K562 (cell line): ENCODE measurements around the gene RSPH1. TPM values are rescaled to one million over a fixed set of nuclear protein-coding genes. Genes with fewer than 3 reads are reported as not detected.

Source experiments
- ATAC-seq: fragments of 200-7000 bp; cut with Tn5 transposase; 3 replicates; pipeline ENCODE4 v1.9.1; 2020; ENCODE audit warnings: moderate library complexity
- BruUV-seq: library from RNA; stranded (reverse); fragments of 400-500 nt; replicated peaks from 2 replicates; lab custom pipeline; 2021; lab: Mats Ljungman, UMichigan
- CTCF ChIA-PET: fragments of 300-600 bp; formaldehyde crosslinking; extraction: SDS; loops from one replicate; lab custom pipeline; 2021; ENCODE audit warnings: low intra/inter-chr PET ratio; lab: Yijun Ruan, JAX
- POLR2A ChIA-PET: fragments of 300-600, 350-650 bp; sonication (Branson Sonifier 250); formaldehyde crosslinking; extraction: SDS; loops from one replicate; lab custom pipeline; 2021; ENCODE audit warnings: antibody characterized with exemption, inconsistent platforms; lab: Yijun Ruan, JAX
- DNase-seq, 4 experiments: peaks; one replicate each; pipeline versions ENCODE4 v3.0.0 to v3.0.0-alpha.2; 2011 to 2018; ENCODE audit warnings: low spot score in 3 of 4, mixed read lengths in 3 of 4; ENCODE audit errors: extremely low read depth in 1 of 4
- FAIRE-seq: peaks from 2 replicates; lab custom pipeline; 2011; peaks lifted over from hg19 to GRCh38; lab: Jason Lieb, UNC
- H2AFZ ChIP-seq: 2 replicates; pipeline ENCODE4 v1.6.0; 2011; ENCODE audit warnings: low read depth, low read length, control low read depth, inconsistent platforms
- H3K27ac ChIP-seq: fragments of 200-600 bp; 3 replicates; pipeline ENCODE4 v1.8.0; 2011; ENCODE audit warnings: low read depth, mild to moderate bottlenecking, control low read depth, inconsistent platforms, low read length, moderate library complexity, mixed read lengths; ENCODE audit errors: extremely low read depth
- H3K27me3 ChIP-seq, 2 experiments: fragments of 300-600 bp in 1 of 2; 2 replicates in 1 of 2; 3 replicates in 1 of 2; pipeline versions ENCODE4 v1.6.0 to v1.8.0; 2011; ENCODE audit warnings: inconsistent platforms in 2 of 2, low read length in 2 of 2, mild to moderate bottlenecking in 1 of 2, mixed read lengths in 1 of 2, moderate library complexity in 1 of 2; ENCODE audit not compliant: control insufficient read depth in 2 of 2, insufficient read depth in 2 of 2
- H3K36me3 ChIP-seq: fragments of 300-600 bp; 3 replicates; pipeline ENCODE4 v1.8.0; 2011; ENCODE audit warnings: mild to moderate bottlenecking, low read length, inconsistent platforms; ENCODE audit not compliant: control insufficient read depth, insufficient read depth
- H3K4me1 ChIP-seq, 2 experiments: fragments of 200-600 bp in 1 of 2; replicated peaks in 1 of 2; 2 replicates in 1 of 2; 3 replicates in 1 of 2; pipeline versions ENCODE4 v1.5.1 to v1.8.0; 2011; ENCODE audit warnings: inconsistent platforms in 2 of 2, low read length in 2 of 2, mild to moderate bottlenecking in 1 of 2, mixed read lengths in 1 of 2, moderate library complexity in 1 of 2; ENCODE audit not compliant: control insufficient read depth in 2 of 2, insufficient read depth in 2 of 2
- H3K4me2 ChIP-seq: 2 replicates; pipeline ENCODE4 v1.6.1; 2011; ENCODE audit warnings: low read length, control low read depth, inconsistent platforms, mixed read lengths; ENCODE audit not compliant: insufficient read depth
- H3K4me3 ChIP-seq: fragments of 200-600 bp; sonication (generic), shearing (Covaris generic); 2 replicates; pipeline ENCODE4 v1.5.1; 2016; ENCODE audit warnings: control low read depth, inconsistent platforms
- H3K79me2 ChIP-seq: fragments of 200-600 bp; 3 replicates; pipeline ENCODE4 v1.8.0; 2011; ENCODE audit warnings: low read length, inconsistent platforms; ENCODE audit not compliant: control insufficient read depth, insufficient read depth
- H3K9ac ChIP-seq, 2 experiments: 2 replicates each; pipeline versions ENCODE4 v1.6.0 to v1.6.1; 2011; ENCODE audit warnings: low read depth in 2 of 2, low read length in 2 of 2, control low read depth in 1 of 2, inconsistent platforms in 1 of 2, mild to moderate bottlenecking in 1 of 2, mixed read lengths in 1 of 2; ENCODE audit not compliant: insufficient read depth in 1 of 2
- H3K9me1 ChIP-seq: one replicate; pipeline ENCODE4 v1.6.0; 2011; ENCODE audit warnings: inconsistent platforms, mild to moderate bottlenecking, low read length, moderate library complexity; ENCODE audit not compliant: control insufficient read depth, insufficient read depth
- H3K9me3 ChIP-seq: replicated peaks from 2 replicates; pipeline ENCODE4 v1.5.1; 2011; ENCODE audit warnings: low read depth, low read length, inconsistent platforms; ENCODE audit not compliant: control insufficient read depth, insufficient read depth
- H4K20me1 ChIP-seq: replicated peaks from 2 replicates; pipeline ENCODE4 v1.6.1; 2011; ENCODE audit warnings: low read length, inconsistent platforms, mixed read lengths; ENCODE audit not compliant: control insufficient read depth, insufficient read depth
- BMI1 ChIP-seq: fragments of 150-350 bp; IDR thresholded peaks from 2 replicates; pipeline ENCODE4 v1.6.1; 2014; ENCODE audit warnings: low read length
- CLOCK ChIP-seq: fragments of 250-450 bp; sonication (Bioruptor Pico); IDR thresholded peaks from 2 replicates; pipeline ENCODE4 v1.4.0; 2020; ENCODE audit warnings: mild to moderate bottlenecking, moderate library complexity, borderline replicate concordance
- ELF4 ChIP-seq: fragments of 450-650 bp; formaldehyde crosslinking; IDR thresholded peaks from 2 replicates; pipeline ENCODE4 v1.4.0; 2022; ENCODE audit warnings: missing genetic modification characterization
- EP300 ChIP-seq: IDR thresholded peaks from 2 replicates; pipeline ENCODE4 v1.6.1; 2012; ENCODE audit warnings: low read length, improper control_type of control experiment
- MAFK ChIP-seq: IDR thresholded peaks from 2 replicates; pipeline ENCODE4 v1.6.1; 2011; ENCODE audit warnings: low read length, improper control_type of control experiment
- NCOR1 ChIP-seq: fragments of 450-650 bp; IDR thresholded peaks from 2 replicates; pipeline ENCODE4 v1.6.1; 2016; ENCODE audit warnings: mild to moderate bottlenecking, moderate library complexity
- NFATC3 ChIP-seq: fragments of 450-650 bp; IDR thresholded peaks from 2 replicates; pipeline ENCODE4 v1.6.1; 2017; ENCODE audit warnings: mild to moderate bottlenecking
- NR4A1 ChIP-seq, 2 experiments: fragments of 250-450 bp in 1 of 2; fragments of 450-650 bp in 1 of 2; sonication (Bioruptor Pico) in 1 of 2; IDR thresholded peaks; 2 replicates each; pipeline versions ENCODE4 v1.4.0 to v1.6.1; 2016 to 2020; ENCODE audit warnings: mild to moderate bottlenecking in 2 of 2, missing compliant biosample characterization in 1 of 2, missing genetic modification characterization in 1 of 2, moderate library complexity in 1 of 2
- RUNX1 ChIP-seq: sonication (generic); IDR thresholded peaks from 2 replicates; pipeline ENCODE4 v1.6.1; 2016; ENCODE audit warnings: antibody characterized with exemption, low read depth
- ZFP1 ChIP-seq: fragments of 450-650 bp; formaldehyde crosslinking; IDR thresholded peaks from 2 replicates; pipeline ENCODE4 v1.4.0; 2020; ENCODE audit warnings: mild to moderate bottlenecking, mixed read lengths
- ZNF197 ChIP-seq: fragments of 200-800 bp; sonication (Bioruptor generic); IDR thresholded peaks from 2 replicates; pipeline ENCODE4 v1.6.1; 2016; ENCODE audit warnings: low read depth, missing genetic modification characterization, missing compliant biosample characterization
- ZNF23 ChIP-seq: fragments of 250-450 bp; sonication (Bioruptor Pico); IDR thresholded peaks from 2 replicates; pipeline ENCODE4 v1.4.0; 2020; ENCODE audit warnings: mild to moderate bottlenecking
- ZNF766 ChIP-seq: fragments of 200-800 bp; sonication (Bioruptor generic); conservative IDR thresholded peaks from 2 replicates; pipeline ENCODE4 v1.6.1; 2016; ENCODE audit warnings: missing genetic modification characterization, missing compliant biosample characterization
- WGBS: fragments of 100-300 bp; shearing (Covaris generic); methylation state at CpG from one replicate; pipeline ENCODE4 v1.1.6; 2016; ENCODE audit warnings: low coverage, mixed read lengths; ENCODE audit not compliant: insufficient coverage; ENCODE audit errors: missing lambda C conversion rate; 5-methylcytosine and 5-hydroxymethylcytosine counted together
- in situ Hi-C: fragments of 300-500 bp; cut with MboI; formaldehyde crosslinking; loops from 4 replicates; pipeline ENCODE4 v1.15.0; 2018; ENCODE audit warnings: inconsistent platforms, mixed read lengths
- intact Hi-C: fragments of 100-400 bp; cut with micrococcal nuclease; formaldehyde crosslinking; loops from 2 replicates; pipeline ENCODE4 v1.14.2; 2022
- polyA plus RNA-seq, 8 experiments: library from polyadenylated mRNA; depleted of rRNA in 4 of 8; stranded (reverse) in 5 of 8; unstranded in 3 of 8; fragments of >200 nt; fragmentation: Nextera tagmentation in 2 of 8; fragmentation: Illumina TruSeq in 1 of 8; extraction: Ambion mirVana in 2 of 8; extraction: Trizol in 1 of 8; gene quantifications; 2 replicates each; pipeline versions ENCODE4 v1.2.1 to v1.2.3, GENCODE V29; 2011 to 2014; ENCODE audit warnings: inconsistent platforms in 1 of 8, missing spikeins in 1 of 8
- total RNA-seq, 7 experiments: library from RNA; depleted of rRNA in 6 of 7; stranded (reverse); fragments of >200 nt in 6 of 7; fragmentation: Illumina TruSeq in 2 of 7; extraction: Trizol in 2 of 7; gene quantifications; 2 replicates each; pipeline versions ENCODE4 v1.2.1 to v1.2.3, GENCODE V29; 2011 to 2021; ENCODE audit warnings: low replicate concordance in 1 of 7

Gene RSPH1
- total and polyA plus RNA-seq, 9 of the 15 experiments (the other 6 are each of a cell fraction or from before 2014, with no cell fraction given), result 0.17 TPM; not detected in 8

DNA sequence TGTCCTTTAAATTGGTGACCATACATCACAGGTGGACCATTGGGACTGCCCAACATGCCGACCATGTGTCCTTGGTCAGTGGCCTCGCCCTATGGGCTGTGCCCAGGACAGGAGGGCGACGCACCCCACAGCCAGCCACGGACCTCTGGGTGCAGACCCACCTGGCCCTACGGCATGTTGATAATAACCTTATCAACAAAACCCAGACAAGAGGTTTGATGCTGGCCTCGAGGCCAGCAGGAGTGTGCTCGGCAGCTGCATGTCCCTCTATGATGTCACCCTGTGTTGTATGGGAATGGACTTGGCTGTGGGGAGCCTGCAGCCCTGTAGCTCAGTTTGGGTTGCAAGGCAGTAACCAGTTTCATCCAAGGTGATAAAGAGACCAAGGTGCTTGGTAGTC is 49.7 kb upstream of the RSPH1 start (continued):
- TF ChIP-seq CLOCK (CRISPR knock-in tag) (no peak), MAFK (no peak; the same call in 1 of the 2 replicates)

GRCh38 chr21:42545317-42545716 is 49.3 kb upstream of the RSPH1 start:
- Histone ChIP-seq H3K4me2 (peak overlapping the region; percentile 63), H3K27me3 (no peaks in the 10 kb centered on the region), H2AFZ (peak overlapping the region; percentile 85), H4K20me1 (no peaks in the 10 kb centered on the region), H3K79me2 (no peaks in the 10 kb centered on the region), H3K27ac (peak overlapping the region; percentile 40; the same call in 2 of the 3 replicates), H3K36me3 (no peaks in the 10 kb centered on the region), H3K9me1 (peaks cover 2% of the 10 kb centered on the region), H3K4me1 (peaks cover 49 to 64% of the 10 kb centered on the region in 2 experiments), H3K9ac (peak overlapping the region; percentile 44 to 57; a peak in 2 of 4 replicates), H3K4me3 (no peak overlapping the region), H3K9me3 (no peaks in the 10 kb centered on the region)
- no TSS peak for BruUV-seq
- TF ChIP-seq NR4A1 (CRISPR knock-in tag; IDR thresholded peaks at IDR 0.05) (no peak), NR4A1 (tag; IDR thresholded peaks at IDR 0.05) (no peak), NFATC3 (no peak), ZNF23 (CRISPR knock-in tag) (0 out of 2 replicates have a peak, but pooled peaks have one; percentile 19), ELF4 (CRISPR knock-in tag) (0 out of 2 replicates have a peak, but pooled peaks have one; percentile 17), ZNF197 (CRISPR knock-in tag) (0 out of 2 replicates have a peak, but pooled peaks have one; percentile 16), EP300 (no peak), BMI1 (no peak), NCOR1 (no peak), ZFP1 (CRISPR knock-in tag) (no peak), ZNF766 (CRISPR knock-in tag) (no peak), RUNX1 (no peak)
- peak; percentile 57 for FAIRE-seq
- CTCF ChIA-PET, result no interaction called here
- DNase-seq, result peak in 3 of 4 experiments; percentile 24 to 39 (median 37)
- intact Hi-C loops (no loop called here), in situ Hi-C loops (no loop called here)
- no peak for ATAC-seq
- POLR2A ChIA-PET, result interaction anchor here (0.5 to 3.3 kb wide), 8 partner anchors 10 to 423 kb away, joined by 3 to 14 read pairs (median 3); no protein-coding TSS in a partner anchor
- 67% methylated on average over 4 of the region's 4 CpGs for WGBS
